ENCODE measurements around the gene SSBP3. TPM values are rescaled to one million over a fixed set of nuclear protein-coding genes. Genes with fewer than 3 reads are reported as not detected.

SSBP3 gene
- total RNA-seq, 1 experiment from 2014 or later = 115 TPM

GRCh38 chr1:54178296-54179070, 227.7 kb downstream of the SSBP3 start:
- no peak for DNase-seq (ENCODE audit: low spot score)
- no peak for ATAC-seq
- TF ChIP-seq ZNF121 (CRISPR knock-in tag; IDR thresholded peaks at IDR 0.05) (no peak), JUN (CRISPR knock-in tag; IDR thresholded peaks at IDR 0.05) (no peak), ZNF232 (CRISPR knock-in tag; IDR thresholded peaks at IDR 0.05) (no peak), ERG (CRISPR knock-in tag; IDR thresholded peaks at IDR 0.05) (no peak), GABPB1 (CRISPR knock-in tag; IDR thresholded peaks at IDR 0.05) (no peak), ZNF425 (CRISPR knock-in tag; conservative IDR thresholded peaks at IDR 0.05) (no peak), RORB (CRISPR knock-in tag; IDR thresholded peaks at IDR 0.05) (no peak), EMX1 (CRISPR knock-in tag; IDR thresholded peaks at IDR 0.05) (no peak), ATF3 (CRISPR knock-in tag; conservative IDR thresholded peaks at IDR 0.05) (no peak), ZNF423 (CRISPR knock-in tag; IDR thresholded peaks at IDR 0.05) (no peak), GTF2I (CRISPR knock-in tag; conservative IDR thresholded peaks at IDR 0.05) (no peak), AR (CRISPR knock-in tag; IDR thresholded peaks at IDR 0.05) (no peak), GRHL2 (CRISPR knock-in tag; IDR thresholded peaks at IDR 0.05; ENCODE audit: insufficient replicate concordance, severe bottlenecking) (no peak), ELF4 (CRISPR knock-in tag; IDR thresholded peaks at IDR 0.05; ENCODE audit: low read depth) (no peak), USF1 (CRISPR knock-in tag; IDR thresholded peaks at IDR 0.05) (no peak), NR1H2 (CRISPR knock-in tag; IDR thresholded peaks at IDR 0.05) (no peak), HMGXB4 (CRISPR knock-in tag; IDR thresholded peaks at IDR 0.05) (no peak), ZNF671 (CRISPR knock-in tag; IDR thresholded peaks at IDR 0.05) (no peak)
- POLR2A ChIA-PET = no interaction called here
- H3K36me3 Mint-ChIP-seq = no peaks in the 10 kb centered on the region
- H3K4me3 Mint-ChIP-seq = no peak overlapping the region
- no peaks in the 10 kb centered on the region for H3K9me3 Mint-ChIP-seq
- H3K27ac Mint-ChIP-seq = no peak overlapping the region
- CTCF ChIA-PET = interaction anchor here (0.6 to 1.3 kb wide), 5 partner anchors 13 to 57 kb away, joined by 3 to 4 read pairs (median 3); no protein-coding TSS in a partner anchor
- H3K27me3 Mint-ChIP-seq (ENCODE audit: low read depth) = no peaks in the 10 kb centered on the region
- peaks cover 4% of the 10 kb centered on the region for H3K4me1 Mint-ChIP-seq

Data from WTC11 (cell line).